Stimulated activated naive B cell treated with anti-CD40 and anti-IgM and Interleukin-4, amounts not matched to agents 10 μg/mL and 1 μg/mL and 100 μg/mL, for 72 hours (primary cell): ENCODE measurements around the gene PLCL1.

Source experiments
- ATAC-seq, 2 donors: fragments of 150-1000 bp; cut with Tn5 transposase; replicated peaks; 2 replicates each; pipeline ENCODE4 v1.10.0; 2021; ENCODE audit warnings: moderate library complexity in 1 of 2
- DNase-seq: peaks from one replicate; pipeline ENCODE4 v3.0.0; 2021
- H3K27ac Mint-ChIP-seq: one replicate; pipeline ENCODE4 v1.8.0; 2022; ENCODE audit warnings: mild to moderate bottlenecking, mixed read lengths
- H3K27me3 Mint-ChIP-seq, 2 donors: one replicate each; pipeline ENCODE4 v1.8.0; 2022; ENCODE audit warnings: mixed read lengths in 2 of 2
- H3K36me3 Mint-ChIP-seq, 2 donors: one replicate each; pipeline ENCODE4 v1.8.0; 2022; ENCODE audit warnings: mixed read lengths in 2 of 2, mild to moderate bottlenecking in 1 of 2
- H3K4me1 Mint-ChIP-seq, 2 donors: one replicate each; pipeline ENCODE4 v1.8.0; 2022; ENCODE audit warnings: mixed read lengths in 2 of 2, mild to moderate bottlenecking in 1 of 2
- H3K4me3 Mint-ChIP-seq, 2 donors: one replicate each; pipeline ENCODE4 v1.8.0; 2022; ENCODE audit warnings: mild to moderate bottlenecking in 2 of 2, mixed read lengths in 2 of 2, moderate library complexity in 1 of 2
- H3K9me3 Mint-ChIP-seq, 2 donors: one replicate each; pipeline ENCODE4 v1.8.0; 2022; ENCODE audit warnings: mixed read lengths in 2 of 2, mild to moderate bottlenecking in 1 of 2

Gene PLCL1

DNA sequence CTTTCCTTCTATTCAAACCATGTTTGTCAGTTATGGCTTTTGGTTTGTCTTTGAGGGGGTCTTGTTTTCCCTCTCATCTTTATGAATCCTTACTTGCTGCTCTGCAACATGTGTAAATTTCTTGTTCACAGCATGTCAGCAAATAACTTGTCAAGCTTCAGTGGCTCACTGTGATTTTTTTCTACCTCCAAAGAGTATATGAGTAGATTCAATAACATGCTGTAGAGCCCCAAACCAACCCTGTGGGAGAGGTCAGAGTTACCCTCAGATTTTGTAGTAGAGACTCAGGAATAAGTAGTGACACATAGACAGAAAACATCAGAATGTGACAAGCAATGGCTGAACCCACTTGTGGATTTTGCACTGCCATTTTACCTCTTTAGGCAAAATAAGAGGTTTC is 121.6 kb downstream of the PLCL1 start:
- peaks cover 0 to 2% of the 10 kb centered on the region in 2 donors for H3K9me3 Mint-ChIP-seq
- H3K4me3 Mint-ChIP-seq: no peak overlapping the region
- H3K4me1 Mint-ChIP-seq: no peaks in the 10 kb centered on the region
- no peaks in the 10 kb centered on the region for H3K27me3 Mint-ChIP-seq
- no peak overlapping the region for H3K27ac Mint-ChIP-seq
- no peak for DNase-seq
- H3K36me3 Mint-ChIP-seq: no peaks in the 10 kb centered on the region
- ATAC-seq: no peak

DNA sequence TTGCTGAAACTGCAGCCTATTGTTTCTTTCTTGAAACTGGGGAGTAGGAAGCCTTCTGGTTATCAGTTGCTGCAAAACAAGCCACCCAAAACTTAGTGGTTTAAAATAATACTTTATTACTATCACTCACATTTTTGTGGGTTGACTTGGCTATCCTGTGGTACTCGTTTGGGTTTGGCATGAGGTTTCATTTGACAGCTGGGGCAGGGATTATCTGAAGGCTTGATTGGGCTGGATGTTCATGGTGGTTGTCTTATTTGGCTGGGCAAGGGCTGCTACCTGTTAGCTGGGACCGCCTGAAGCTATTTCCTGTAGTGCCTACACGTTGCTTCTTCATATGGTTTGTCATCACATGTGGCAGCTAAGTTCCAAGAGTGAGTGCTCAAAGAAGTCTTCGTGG is 122.3 kb downstream of the PLCL1 start:
- H3K27ac Mint-ChIP-seq: no peak overlapping the region
- H3K4me3 Mint-ChIP-seq: no peak overlapping the region
- DNase-seq: no peak
- ATAC-seq: no peak
- no peaks in the 10 kb centered on the region for H3K27me3 Mint-ChIP-seq
- H3K4me1 Mint-ChIP-seq: no peaks in the 10 kb centered on the region
- no peaks in the 10 kb centered on the region for H3K36me3 Mint-ChIP-seq
- H3K9me3 Mint-ChIP-seq: peaks cover 0 to 2% of the 10 kb centered on the region in 2 donors

DNA sequence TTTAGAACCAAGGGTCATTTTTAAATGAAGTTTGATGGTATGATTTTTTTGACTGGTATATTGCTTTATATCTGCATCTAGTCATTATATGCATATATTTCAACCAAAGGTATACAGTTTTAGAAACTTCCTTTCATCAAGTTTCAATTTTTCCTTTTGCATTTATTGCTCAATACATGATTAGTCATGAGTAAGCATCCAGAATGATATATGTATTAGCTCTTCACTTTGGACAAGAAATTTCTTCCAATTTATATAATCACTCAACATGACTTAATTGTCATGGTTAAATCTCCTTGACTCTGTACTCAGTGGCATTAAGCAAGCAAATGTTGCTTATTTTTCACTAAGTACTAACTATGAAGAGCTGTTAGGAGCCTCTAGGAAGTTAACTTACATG is 123.6 kb downstream of the PLCL1 start:
- Mint-ChIP-seq H3K36me3 (no peaks in the 10 kb centered on the region), H3K4me3 (no peak overlapping the region), H3K27me3 (peaks cover 0 to 4% of the 10 kb centered on the region in 2 donors), H3K27ac (no peak overlapping the region), H3K4me1 (no peaks in the 10 kb centered on the region), H3K9me3 (peaks cover 0 to 2% of the 10 kb centered on the region in 2 donors)
- ATAC-seq: no peak
- DNase-seq: no peak

DNA sequence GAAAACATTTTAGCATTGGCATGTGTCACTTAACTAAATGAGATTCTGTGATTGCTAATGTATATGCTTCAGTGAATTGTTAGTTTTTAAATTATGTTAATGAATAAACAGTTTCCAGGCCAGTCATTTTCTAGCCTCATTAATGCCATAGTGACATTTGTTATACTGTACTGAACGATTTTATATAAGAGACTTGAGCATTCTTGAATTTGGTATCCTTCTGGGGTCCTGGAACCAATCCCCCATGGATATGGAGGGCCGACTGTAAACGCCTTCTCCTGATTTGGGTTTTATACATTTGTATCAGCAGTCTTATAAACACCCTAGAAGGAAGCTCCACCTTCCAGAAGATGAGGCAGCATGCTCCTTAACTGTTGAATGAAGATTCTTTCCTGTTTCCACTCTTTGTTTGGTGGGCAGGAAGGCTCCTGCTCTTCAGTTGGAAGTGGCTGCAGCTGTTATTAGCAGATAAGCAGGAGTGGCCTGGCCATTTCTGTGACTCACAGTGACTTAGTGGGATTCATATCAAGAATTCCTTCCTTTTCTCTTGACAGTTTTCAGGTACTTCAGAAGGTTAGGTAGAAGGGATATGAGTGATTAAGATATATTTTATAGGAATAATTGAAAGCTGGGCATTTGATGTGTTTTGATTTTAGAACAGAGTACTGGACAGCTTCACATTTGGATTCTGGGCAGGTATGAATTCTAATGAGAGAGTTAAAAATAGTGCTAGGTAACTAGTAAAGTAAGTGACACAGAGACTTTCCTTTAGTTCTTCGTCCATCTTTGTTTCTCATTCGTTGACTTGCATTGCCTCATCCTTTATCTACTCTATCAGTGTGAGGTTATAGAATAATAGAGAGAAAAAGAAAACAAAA is 124.9 kb downstream of the PLCL1 start:
- H3K4me1 Mint-ChIP-seq: no peaks in the 10 kb centered on the region
- H3K36me3 Mint-ChIP-seq: no peaks in the 10 kb centered on the region
- no peak overlapping the region for H3K27ac Mint-ChIP-seq
- ATAC-seq: no peak
- DNase-seq: no peak
- peaks cover 0 to 2% of the 10 kb centered on the region in 2 donors for H3K9me3 Mint-ChIP-seq
- no peak overlapping the region for H3K4me3 Mint-ChIP-seq
- peaks cover 0 to 4% of the 10 kb centered on the region in 2 donors for H3K27me3 Mint-ChIP-seq

DNA sequence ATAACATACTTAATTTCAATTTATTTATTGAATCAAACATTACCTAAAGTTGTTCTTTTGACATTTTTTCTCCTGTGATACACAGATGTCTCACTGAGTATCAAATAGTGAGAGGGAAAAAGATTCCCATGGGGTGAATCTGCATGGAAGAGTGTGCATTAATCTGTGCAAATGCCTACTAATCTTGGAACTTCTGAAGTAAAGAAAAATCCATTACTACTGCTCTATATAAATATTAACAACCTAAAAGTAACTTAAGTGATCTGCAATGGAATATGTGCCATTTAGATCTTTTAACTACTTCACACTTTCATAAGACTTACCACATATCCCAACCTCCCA is 125.5 kb downstream of the PLCL1 start:
- DNase-seq (no peak), ATAC-seq (no peak)
- H3K9me3 Mint-ChIP-seq: no peaks in the 10 kb centered on the region
- H3K27me3 Mint-ChIP-seq: peaks cover 0 to 4% of the 10 kb centered on the region in 2 donors
- no peak overlapping the region for H3K4me3 Mint-ChIP-seq
- H3K4me1 Mint-ChIP-seq: no peaks in the 10 kb centered on the region
- no peaks in the 10 kb centered on the region for H3K36me3 Mint-ChIP-seq
- no peak overlapping the region for H3K27ac Mint-ChIP-seq

DNA sequence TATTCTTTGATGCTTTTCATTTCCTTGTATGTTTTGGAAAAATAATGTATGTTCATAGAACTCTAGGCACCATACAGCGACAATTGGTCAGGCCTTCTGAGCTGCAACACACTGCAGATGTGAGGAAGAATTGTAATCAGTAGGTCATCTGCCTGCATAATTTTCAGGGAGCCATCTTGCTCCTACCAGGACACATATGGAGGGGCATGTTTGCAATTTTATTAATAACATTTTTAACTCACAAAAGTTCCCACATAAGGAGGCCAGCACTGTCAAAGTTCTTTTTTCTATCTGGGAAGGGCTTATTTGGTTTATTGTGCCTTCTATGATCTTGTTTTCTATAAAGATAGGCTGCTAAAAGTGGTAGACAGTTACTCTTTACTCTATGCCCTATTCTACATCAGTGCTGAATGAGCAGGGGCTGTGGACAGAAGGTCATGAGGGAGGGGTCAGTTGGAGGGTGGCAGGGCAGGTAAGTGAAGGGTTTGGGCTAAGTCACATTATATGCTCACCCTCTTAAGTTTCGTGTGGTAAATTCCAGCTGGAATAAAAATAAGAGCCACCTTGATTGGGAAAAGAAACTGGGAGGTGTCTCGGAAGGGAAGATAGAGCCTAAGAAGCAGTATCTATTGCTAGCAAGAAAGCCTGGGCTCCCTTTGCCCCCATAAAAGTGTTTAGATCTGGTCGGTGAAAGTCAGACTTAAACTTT is 126.3 kb downstream of the PLCL1 start:
- H3K36me3 Mint-ChIP-seq: no peaks in the 10 kb centered on the region
- DNase-seq (no peak), ATAC-seq (no peak)
- H3K27ac Mint-ChIP-seq: no peak overlapping the region
- H3K4me3 Mint-ChIP-seq: no peak overlapping the region
- no peaks in the 10 kb centered on the region for H3K4me1 Mint-ChIP-seq
- H3K9me3 Mint-ChIP-seq: no peaks in the 10 kb centered on the region
- peaks cover 0 to 4% of the 10 kb centered on the region in 2 donors for H3K27me3 Mint-ChIP-seq

DNA sequence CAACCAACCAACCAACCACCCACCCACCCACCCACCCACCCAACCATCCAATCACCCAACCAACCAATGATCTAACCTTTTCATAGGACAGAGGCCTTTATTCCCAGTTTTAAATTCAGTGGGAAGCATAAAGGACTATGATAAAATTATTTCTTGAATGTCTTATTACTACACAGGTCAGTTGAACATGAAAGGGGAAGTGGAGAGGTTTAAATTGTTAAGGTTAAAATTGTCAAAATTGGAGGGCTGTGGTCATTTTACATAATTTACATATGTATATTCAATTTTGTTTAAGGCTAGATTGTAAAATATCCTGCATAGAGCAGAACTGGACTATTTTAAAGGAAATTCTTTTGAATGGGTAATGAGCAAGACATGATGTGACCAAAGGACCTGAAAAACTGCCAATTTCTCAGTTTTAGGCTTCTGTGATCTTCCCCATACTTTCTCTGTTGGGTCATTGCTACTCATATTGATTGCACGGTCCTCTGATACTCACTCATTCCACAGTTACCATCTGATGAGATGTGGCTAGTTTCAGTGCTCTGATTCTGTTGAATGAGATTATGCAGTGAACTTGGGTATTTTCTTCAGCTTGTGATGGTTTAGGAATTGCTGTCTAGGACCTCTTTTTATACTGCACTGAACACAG is 127.4 kb downstream of the PLCL1 start:
- no peaks in the 10 kb centered on the region for H3K9me3 Mint-ChIP-seq
- DNase-seq (no peak), ATAC-seq (no peak)
- H3K27ac Mint-ChIP-seq: no peak overlapping the region
- no peaks in the 10 kb centered on the region for H3K36me3 Mint-ChIP-seq
- H3K4me1 Mint-ChIP-seq: no peaks in the 10 kb centered on the region
- peaks cover 0 to 4% of the 10 kb centered on the region in 2 donors for H3K27me3 Mint-ChIP-seq
- H3K4me3 Mint-ChIP-seq: no peak overlapping the region

DNA sequence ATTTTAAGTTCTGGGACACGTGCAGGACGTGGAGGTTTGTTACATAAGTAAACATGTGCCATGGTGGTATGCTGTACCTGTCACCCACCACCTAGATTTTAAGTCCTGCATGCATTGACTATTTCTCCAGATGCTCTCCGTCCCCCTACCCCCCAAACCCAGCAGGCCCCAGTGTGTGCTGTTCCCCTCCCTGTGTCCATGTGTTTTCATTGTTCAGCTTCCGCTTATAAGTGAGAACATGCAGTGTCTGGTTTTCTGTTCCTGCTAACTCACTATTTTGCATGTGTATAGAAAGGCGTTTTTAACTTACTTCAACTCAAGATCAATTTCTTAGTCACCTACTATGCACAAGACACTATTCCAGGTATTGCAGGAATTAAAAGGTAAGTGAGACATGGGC is 128.0 kb downstream of the PLCL1 start:
- no peak overlapping the region for H3K4me3 Mint-ChIP-seq
- peaks cover 0 to 4% of the 10 kb centered on the region in 2 donors for H3K27me3 Mint-ChIP-seq
- ATAC-seq (no peak), DNase-seq (no peak)
- no peaks in the 10 kb centered on the region for H3K4me1 Mint-ChIP-seq
- no peak overlapping the region for H3K27ac Mint-ChIP-seq
- no peaks in the 10 kb centered on the region for H3K9me3 Mint-ChIP-seq
- no peaks in the 10 kb centered on the region for H3K36me3 Mint-ChIP-seq

DNA sequence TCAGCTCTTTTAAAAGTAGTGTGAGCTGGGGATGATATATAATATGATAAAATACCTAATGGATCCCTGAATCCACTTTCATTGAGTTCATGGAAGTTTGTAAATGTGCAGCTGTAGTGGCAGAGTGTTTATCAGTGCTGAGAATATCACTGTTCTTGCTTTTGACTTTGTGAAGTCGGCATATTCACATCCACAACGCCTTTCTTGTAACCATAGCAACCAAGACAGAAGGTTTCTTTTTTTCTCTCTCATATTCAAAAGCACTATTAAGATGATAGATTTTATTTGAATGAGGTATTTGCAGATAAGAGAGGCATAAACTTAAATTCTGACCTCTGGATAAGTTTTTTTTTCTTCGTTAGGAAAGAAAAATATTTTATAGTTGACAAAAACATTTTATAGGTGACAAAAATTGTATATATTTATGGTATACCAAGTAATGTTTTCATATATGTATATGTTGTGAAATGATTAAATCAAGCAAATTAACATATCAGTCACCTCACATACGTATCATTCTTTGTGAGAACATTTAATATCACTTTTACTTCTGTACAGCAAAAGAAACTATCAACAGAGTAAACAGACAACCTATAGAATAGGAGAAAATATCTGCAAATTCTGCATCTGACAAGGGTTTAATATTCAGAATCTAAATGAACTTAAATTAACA is 130.0 kb downstream of the PLCL1 start:
- no peak for ATAC-seq
- H3K4me1 Mint-ChIP-seq: no peaks in the 10 kb centered on the region
- H3K27ac Mint-ChIP-seq: no peak overlapping the region

DNA sequence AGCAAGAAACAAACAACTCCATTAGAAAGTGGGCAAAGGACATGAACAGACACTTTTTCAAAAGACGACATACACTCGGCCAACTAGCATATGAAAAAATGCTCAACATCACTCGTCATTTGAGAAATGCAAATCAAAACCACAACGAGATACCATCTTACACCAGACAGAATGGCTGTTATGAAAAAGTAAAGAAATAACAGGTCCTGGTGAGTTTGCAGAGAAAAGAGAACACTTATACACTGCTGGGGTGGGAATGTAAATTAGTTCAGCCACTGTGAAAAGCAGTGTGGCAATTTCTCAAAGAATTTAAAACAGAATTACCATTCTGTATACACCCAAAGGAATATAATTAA is 130.5 kb downstream of the PLCL1 start:
- DNase-seq (no peak), ATAC-seq (no peak)
- no peak overlapping the region for H3K4me3 Mint-ChIP-seq
- no peaks in the 10 kb centered on the region for H3K4me1 Mint-ChIP-seq
- H3K9me3 Mint-ChIP-seq: no peaks in the 10 kb centered on the region
- H3K27me3 Mint-ChIP-seq: peaks cover 4 to 6% of the 10 kb centered on the region in 2 donors
- H3K36me3 Mint-ChIP-seq: no peaks in the 10 kb centered on the region
- H3K27ac Mint-ChIP-seq: no peak overlapping the region

More for the DNA sequence above, 130.0 kb downstream of the PLCL1 start:
- DNase-seq: no peak
- Mint-ChIP-seq H3K36me3 (no peaks in the 10 kb centered on the region), H3K9me3 (no peaks in the 10 kb centered on the region), H3K27me3 (peaks cover 4 to 6% of the 10 kb centered on the region in 2 donors), H3K4me3 (no peak overlapping the region)

DNA sequence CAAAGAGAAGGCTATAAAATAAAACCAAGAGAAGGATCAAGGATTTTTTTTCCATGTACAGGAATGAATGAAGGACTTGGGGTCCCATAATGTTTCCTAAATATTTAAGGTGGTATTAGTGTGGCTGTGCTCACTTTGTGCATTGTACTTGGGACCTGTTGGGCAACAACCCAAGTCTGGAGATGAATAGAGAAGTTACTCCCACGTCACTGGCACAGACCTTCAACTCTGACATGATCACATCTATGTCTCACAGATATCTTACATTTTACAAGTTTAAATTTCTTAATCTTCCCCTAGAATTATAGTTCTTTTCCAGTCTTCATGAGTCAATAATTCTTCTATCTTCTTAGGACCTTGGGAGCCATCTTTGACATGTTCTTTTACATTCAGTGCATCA is 133.4 kb downstream of the PLCL1 start:
- no peak overlapping the region for H3K27ac Mint-ChIP-seq
- no peaks in the 10 kb centered on the region for H3K4me1 Mint-ChIP-seq
- H3K4me3 Mint-ChIP-seq: no peak overlapping the region
- no peaks in the 10 kb centered on the region for H3K36me3 Mint-ChIP-seq
- peaks cover 4 to 6% of the 10 kb centered on the region in 2 donors for H3K27me3 Mint-ChIP-seq
- DNase-seq (no peak), ATAC-seq (no peak)
- H3K9me3 Mint-ChIP-seq: no peaks in the 10 kb centered on the region

DNA sequence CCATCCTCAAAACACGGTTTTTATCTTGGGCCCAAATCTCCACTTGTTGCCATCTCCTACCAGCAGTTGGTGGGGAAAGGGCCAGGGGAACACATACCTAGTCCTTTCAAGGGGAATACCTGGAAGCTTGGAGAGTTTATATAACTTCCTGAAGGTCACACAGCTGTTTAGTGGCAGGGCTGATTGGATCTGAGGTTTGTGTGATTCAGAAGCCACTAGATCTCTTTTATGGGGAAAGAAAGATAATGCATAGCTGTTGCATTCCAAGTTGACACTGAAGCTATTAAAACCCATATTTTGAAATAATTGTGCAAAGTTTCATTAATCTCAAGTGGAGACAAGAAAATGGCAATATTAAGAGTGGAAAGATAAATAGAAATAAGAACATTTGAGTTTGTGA is 134.2 kb downstream of the PLCL1 start:
- Mint-ChIP-seq H3K27ac (no peak overlapping the region), H3K9me3 (no peaks in the 10 kb centered on the region), H3K27me3 (peaks cover 4 to 6% of the 10 kb centered on the region in 2 donors), H3K4me3 (no peak overlapping the region), H3K36me3 (no peaks in the 10 kb centered on the region), H3K4me1 (no peaks in the 10 kb centered on the region)
- ATAC-seq (no peak), DNase-seq (no peak)

DNA sequence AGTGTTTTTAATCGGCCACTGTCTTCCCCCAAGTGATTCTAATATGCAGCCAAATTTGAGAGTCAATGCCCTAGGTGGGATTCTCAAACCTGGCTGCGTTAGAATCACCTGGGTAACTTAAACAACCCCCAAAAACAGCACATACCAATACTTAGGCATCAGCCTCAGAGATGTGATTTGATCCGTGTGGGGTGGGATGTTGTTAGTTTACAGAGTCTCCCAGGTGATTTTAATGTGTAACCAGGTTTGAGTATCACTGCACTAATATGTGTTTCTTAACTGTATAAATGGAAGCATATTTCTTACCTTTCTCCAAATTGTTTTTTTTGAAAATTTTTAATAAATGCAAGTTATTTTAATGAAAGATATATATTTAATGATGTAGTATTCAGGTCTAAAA is 135.4 kb downstream of the PLCL1 start:
- no peak overlapping the region for H3K4me3 Mint-ChIP-seq
- peaks cover 6 to 9% of the 10 kb centered on the region in 2 donors for H3K27me3 Mint-ChIP-seq
- DNase-seq (no peak), ATAC-seq (no peak)
- H3K4me1 Mint-ChIP-seq: no peaks in the 10 kb centered on the region
- H3K27ac Mint-ChIP-seq: no peak overlapping the region
- no peaks in the 10 kb centered on the region for H3K9me3 Mint-ChIP-seq
- H3K36me3 Mint-ChIP-seq: no peaks in the 10 kb centered on the region

DNA sequence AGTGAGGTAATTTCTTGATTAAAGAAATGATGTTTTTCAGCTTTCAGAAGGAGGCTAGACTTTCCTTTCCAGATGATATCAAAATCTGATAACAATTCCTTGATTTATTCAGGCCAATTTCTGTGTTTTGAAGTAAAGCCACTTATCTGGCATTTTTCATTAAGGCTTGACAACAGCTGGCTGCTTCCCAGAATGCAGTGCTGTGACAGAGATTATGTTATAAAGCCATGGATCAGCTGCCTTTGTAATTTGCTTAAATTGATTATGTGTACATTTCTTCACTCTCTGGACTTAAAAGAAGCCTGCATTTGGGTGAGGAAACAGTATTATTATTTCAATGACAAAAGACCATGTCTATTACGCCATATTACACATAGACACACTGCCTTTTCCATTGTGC is 136.0 kb downstream of the PLCL1 start:
- ATAC-seq: no peak
- H3K4me1 Mint-ChIP-seq: no peaks in the 10 kb centered on the region

More for the DNA sequence above, 136.0 kb downstream of the PLCL1 start:
- H3K9me3 Mint-ChIP-seq: no peaks in the 10 kb centered on the region
- no peaks in the 10 kb centered on the region for H3K36me3 Mint-ChIP-seq
- no peak overlapping the region for H3K4me3 Mint-ChIP-seq
- peaks cover 6 to 9% of the 10 kb centered on the region in 2 donors for H3K27me3 Mint-ChIP-seq
- no peak for DNase-seq
- H3K27ac Mint-ChIP-seq: no peak overlapping the region
